Measurements from ENCODE around the gene TSSK2. TPM values are rescaled to one million over a fixed set of nuclear protein-coding genes. Genes with fewer than 3 reads are reported as not detected.

TSSK2 gene
- total and polyA plus RNA-seq, 4 donors = 0.08 to 0.25 (median 0.08) TPM; not detected in 1

DNA sequence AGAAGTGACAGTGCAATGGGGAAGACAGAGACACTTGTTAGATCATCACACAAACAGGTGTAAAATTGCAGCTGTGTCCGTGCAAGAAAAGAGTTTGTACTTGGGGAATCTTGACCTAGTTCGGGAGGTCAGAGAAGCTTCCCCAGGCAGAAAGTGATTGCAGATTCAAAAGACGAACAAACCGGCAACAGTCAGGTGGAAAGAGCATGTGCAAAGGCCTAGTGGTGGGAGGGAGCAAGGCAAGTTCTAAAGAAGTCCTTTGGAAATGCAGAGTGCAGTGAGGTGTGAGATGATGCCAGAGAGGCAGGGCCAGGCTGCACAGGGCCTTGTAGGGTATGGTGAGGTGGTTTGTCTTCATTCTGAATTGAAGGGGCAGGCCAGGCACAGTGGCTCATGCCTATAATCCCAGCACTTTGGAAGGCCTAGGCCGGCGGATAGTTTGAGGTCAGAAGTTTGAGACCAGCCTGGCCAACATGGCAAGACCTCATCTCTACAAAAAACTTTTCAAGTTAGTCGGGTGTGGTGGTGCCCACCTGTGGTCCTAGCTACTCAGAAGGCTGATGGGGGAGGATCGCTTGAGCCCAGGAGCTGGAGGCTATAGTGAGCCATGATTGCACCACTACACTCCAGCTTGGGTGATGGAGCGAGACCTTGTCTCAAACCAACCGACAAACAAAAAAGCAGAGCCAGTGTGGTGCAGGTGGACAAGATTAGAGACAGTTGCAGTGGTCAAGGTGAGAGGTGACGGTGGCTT lies 15.3 kb downstream of the TSSK2 start:
- no peak overlapping the region for H3K9ac ChIP-seq (ENCODE audit: insufficient read depth in 1 of 2, low read length in 2 of 2)
- H3K27me3 ChIP-seq (ENCODE audit: control insufficient read depth in 3 of 3, insufficient read depth in 3 of 3, low read length in 2 of 3) = peaks cover 22 to 35% (median 28%) of the 10 kb centered on the region in 3 donors
- H3K9me3 ChIP-seq (ENCODE audit: control insufficient read depth in 4 of 4, insufficient read depth in 3 of 4, low read length in 3 of 4) = peaks cover 0 to 3% (median 0%) of the 10 kb centered on the region in 4 donors
- ATAC-seq (ENCODE audit: insufficient read depth, low FRiP score) (no peak), DNase-seq (no peak)
- H3K4me3 ChIP-seq = no peak overlapping the region
- H3K4me1 ChIP-seq (ENCODE audit: control insufficient read depth in 5 of 5, insufficient read depth in 5 of 5, low read length in 5 of 5) = peaks cover 0 to 8% (median 3%) of the 10 kb centered on the region in 5 donors
- H3K36me3 ChIP-seq (ENCODE audit: control insufficient read depth in 4 of 4, insufficient read depth in 4 of 4, low read length in 4 of 4) = peaks cover 0 to 8% (median 6%) of the 10 kb centered on the region in 4 donors
- H3K27ac ChIP-seq (ENCODE audit: low read depth in 1 of 2, low read length in 1 of 2) = no peak overlapping the region
- WGBS, 2 donors = 86 to 90% methylated on average over 11 of the region's 11 CpGs
- TF ChIP-seq, protein P1, sequence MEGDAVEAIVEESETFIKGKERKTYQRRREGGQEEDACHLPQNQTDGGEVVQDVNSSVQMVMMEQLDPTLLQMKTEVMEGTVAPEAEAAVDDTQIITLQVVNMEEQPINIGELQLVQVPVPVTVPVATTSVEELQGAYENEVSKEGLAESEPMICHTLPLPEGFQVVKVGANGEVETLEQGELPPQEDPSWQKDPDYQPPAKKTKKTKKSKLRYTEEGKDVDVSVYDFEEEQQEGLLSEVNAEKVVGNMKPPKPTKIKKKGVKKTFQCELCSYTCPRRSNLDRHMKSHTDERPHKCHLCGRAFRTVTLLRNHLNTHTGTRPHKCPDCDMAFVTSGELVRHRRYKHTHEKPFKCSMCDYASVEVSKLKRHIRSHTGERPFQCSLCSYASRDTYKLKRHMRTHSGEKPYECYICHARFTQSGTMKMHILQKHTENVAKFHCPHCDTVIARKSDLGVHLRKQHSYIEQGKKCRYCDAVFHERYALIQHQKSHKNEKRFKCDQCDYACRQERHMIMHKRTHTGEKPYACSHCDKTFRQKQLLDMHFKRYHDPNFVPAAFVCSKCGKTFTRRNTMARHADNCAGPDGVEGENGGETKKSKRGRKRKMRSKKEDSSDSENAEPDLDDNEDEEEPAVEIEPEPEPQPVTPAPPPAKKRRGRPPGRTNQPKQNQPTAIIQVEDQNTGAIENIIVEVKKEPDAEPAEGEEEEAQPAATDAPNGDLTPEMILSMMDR (IDR thresholded peaks at IDR 0.05; ENCODE audit: control extremely low read depth, extremely low read depth) = no peak

DNA sequence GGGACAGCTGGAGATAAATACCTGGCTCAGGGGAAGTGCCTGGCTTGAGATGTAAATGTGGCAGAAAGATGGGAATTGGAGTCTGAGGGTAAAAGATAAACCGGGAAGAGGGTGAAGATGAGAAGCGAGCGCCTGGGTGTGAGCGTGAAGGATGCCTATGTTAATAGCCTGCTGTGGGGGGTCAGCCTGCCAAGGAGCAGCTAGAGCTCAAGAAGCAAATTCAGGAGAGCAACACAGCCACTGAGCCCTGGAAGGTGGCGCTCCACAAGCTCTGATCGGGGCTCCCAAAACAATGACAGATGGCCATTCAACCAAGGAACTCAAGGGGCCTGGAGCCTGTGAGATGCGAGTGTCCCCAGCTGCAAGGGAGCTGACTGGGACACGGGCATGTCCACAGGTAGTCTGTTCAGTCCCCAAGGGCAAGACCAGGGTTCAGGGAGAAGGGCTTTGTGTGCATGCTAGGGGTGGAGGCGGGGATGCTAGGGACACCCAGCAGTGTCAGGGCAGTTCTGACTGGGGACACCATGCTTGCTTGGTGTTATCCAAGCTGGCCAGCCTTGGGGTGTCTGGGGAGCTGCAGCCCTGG lies 16.2 kb downstream of the TSSK2 start:
- no peak overlapping the region for H3K9ac ChIP-seq (ENCODE audit: insufficient read depth in 1 of 2, low read length in 2 of 2)

DNA sequence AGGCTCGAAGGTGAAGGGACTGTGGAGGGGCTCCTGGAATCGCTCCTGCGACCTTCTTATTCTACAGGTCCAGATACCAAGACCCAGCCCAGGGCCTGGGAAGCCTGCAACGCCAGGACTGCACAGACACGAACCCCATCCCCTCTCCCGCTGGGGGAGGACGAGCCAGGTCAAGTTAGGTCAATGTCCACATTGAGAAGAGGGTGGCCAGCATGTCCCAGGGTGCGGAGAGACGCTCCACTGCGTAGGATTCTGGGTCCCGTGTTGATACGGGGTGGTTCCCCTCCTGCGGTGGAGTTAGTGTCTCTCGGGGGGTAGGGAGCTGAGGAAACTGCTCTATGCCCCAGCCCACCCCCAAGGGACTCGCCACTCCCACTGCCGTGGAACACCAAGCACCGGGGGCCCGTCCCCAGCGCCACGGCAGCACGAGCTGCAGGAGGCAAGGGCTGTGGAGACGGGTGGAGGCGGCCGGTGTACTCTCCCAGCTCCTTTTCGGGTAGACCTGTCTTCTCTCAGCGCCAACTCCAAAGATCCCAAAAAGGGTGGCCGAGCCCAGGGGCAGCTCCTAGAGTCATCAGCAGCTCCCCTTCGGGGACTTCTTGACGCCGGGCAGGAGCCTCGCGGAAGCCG lies 17.4 kb downstream of the TSSK2 start:
- ATAC-seq (ENCODE audit: insufficient read depth, low FRiP score) (no peak), DNase-seq (no peak)
- peaks cover 0 to 6% (median 0%) of the 10 kb centered on the region in 4 donors for H3K9me3 ChIP-seq (ENCODE audit: control insufficient read depth in 4 of 4, insufficient read depth in 3 of 4, low read length in 3 of 4)
- H3K27me3 ChIP-seq (ENCODE audit: control insufficient read depth in 3 of 3, insufficient read depth in 3 of 3, low read length in 2 of 3) = peaks cover 22 to 52% (median 37%) of the 10 kb centered on the region in 3 donors
- no peaks in the 10 kb centered on the region for H3K36me3 ChIP-seq (ENCODE audit: control insufficient read depth in 4 of 4, insufficient read depth in 4 of 4, low read length in 4 of 4)
- H3K27ac ChIP-seq (ENCODE audit: low read depth in 1 of 2, low read length in 1 of 2) = no peak overlapping the region
- TF ChIP-seq, protein P1 (IDR thresholded peaks at IDR 0.05; ENCODE audit: control extremely low read depth, extremely low read depth) = no peak
- WGBS, 2 donors = 35 to 42% methylated on average over 33 of the region's 33 CpGs
- peaks cover 0 to 8% (median under 1%) of the 10 kb centered on the region in 5 donors for H3K4me1 ChIP-seq (ENCODE audit: control insufficient read depth in 5 of 5, insufficient read depth in 5 of 5, low read length in 5 of 5)
- no peak overlapping the region for H3K4me3 ChIP-seq
- H3K9ac ChIP-seq (ENCODE audit: insufficient read depth in 1 of 2, low read length in 2 of 2) = no peak overlapping the region

More for the DNA sequence above, 16.2 kb downstream of the TSSK2 start:
- Histone ChIP-seq H3K4me1 (ENCODE audit: control insufficient read depth in 5 of 5, insufficient read depth in 5 of 5, low read length in 5 of 5) (peaks cover 0 to 8% (median 3%) of the 10 kb centered on the region in 5 donors), H3K27ac (ENCODE audit: low read depth in 1 of 2, low read length in 1 of 2) (no peak overlapping the region), H3K4me3 (no peak overlapping the region), H3K27me3 (ENCODE audit: control insufficient read depth in 3 of 3, insufficient read depth in 3 of 3, low read length in 2 of 3) (peaks cover 22 to 44% (median 37%) of the 10 kb centered on the region in 3 donors), H3K36me3 (ENCODE audit: control insufficient read depth in 4 of 4, insufficient read depth in 4 of 4, low read length in 4 of 4) (peaks cover 0 to 4% (median 1%) of the 10 kb centered on the region in 4 donors), H3K9me3 (ENCODE audit: control insufficient read depth in 4 of 4, insufficient read depth in 3 of 4, low read length in 3 of 4) (peaks cover 0 to 3% (median 0%) of the 10 kb centered on the region in 4 donors)
- TF ChIP-seq, protein P1 (IDR thresholded peaks at IDR 0.05; ENCODE audit: control extremely low read depth, extremely low read depth) = no peak
- WGBS, 2 donors = 35 to 39% methylated on average over 9 of the region's 9 CpGs
- DNase-seq (no peak), ATAC-seq (ENCODE audit: insufficient read depth, low FRiP score) (no peak)

Data from lung (tissue), 12 donors.